DMS79 treated with DMSO at 0.1 percent for 48 hours (cell line): ENCODE measurements around the gene JUND.
A peak's percentile ranks its signal among the peaks of the same experiment; 100 is the strongest.

Source experiments
- DNase-seq: peaks from one replicate; lab custom pipeline; 2025; lab: John Stamatoyannopoulos, UW

Gene JUND

GRCh38 chr19:18289471-18290301 lies 8.3 kb upstream of the JUND start:
- DNase-seq: no peak

- DNase-seq: no peak
Measured at GRCh38 chr19:18287836-18288772, 6.7 kb upstream of the JUND start.

- no peak for DNase-seq
Measured at GRCh38 chr19:18286973-18287635, 5.7 kb upstream of the JUND start.

- DNase-seq: no peak
Measured at GRCh38 chr19:18284712-18285360, 3.4 kb upstream of the JUND start.

GRCh38 chr19:18283338-18283737 lies 1.9 kb upstream of the JUND start:
- DNase-seq: no peak

- no peak for DNase-seq
Measured at GRCh38 chr19:18282788-18283141, 1.3 kb upstream of the JUND start.

- no peak for DNase-seq
Measured at GRCh38 chr19:18282021-18282787, 782 bp upstream of the JUND start.

GRCh38 chr19:18280247-18281081 lies 958 bp downstream of the JUND start:
- peak; percentile 81 for DNase-seq

- DNase-seq: peak; percentile 88
Measured at GRCh38 chr19:18279516-18280246, 1.7 kb downstream of the JUND start.

- DNase-seq: no peak
Measured at GRCh38 chr19:18279266-18279515, 2.2 kb downstream of the JUND start.

- no peak for DNase-seq
Measured at GRCh38 chr19:18278521-18279265, 2.7 kb downstream of the JUND start.

- DNase-seq: no peak
Measured at GRCh38 chr19:18274781-18275356, 6.6 kb downstream of the JUND start.

GRCh38 chr19:18274219-18274780 lies 7.1 kb downstream of the JUND start, which contains the start of gene IQCN:
IQCN (minus strand) TSS chr19:18274452; CDS start chr19:18269478, 4,974 bp downstream.
- no peak for DNase-seq

- no peak for DNase-seq
Measured at GRCh38 chr19:18273561-18274218, 7.7 kb downstream of the JUND start.

GRCh38 chr19:18271433-18271841 lies 10.0 kb downstream of the JUND start:
- DNase-seq: no peak

GRCh38 chr19:18270326-18270725 lies 11.1 kb downstream of the JUND start:
- no peak for DNase-seq

GRCh38 chr19:18269070-18269723 lies 12.2 kb downstream of the JUND start:
- DNase-seq: no peak
